GM12878 (cell line): Measurements from ENCODE around the gene LARP4B. TPM values are rescaled to one million over a fixed set of nuclear protein-coding genes. Genes with fewer than 3 reads are reported as not detected.

Experiments
- ATAC-seq: fragments of 200-7000 bp; cut with Tn5 transposase; 3 replicates; pipeline ENCODE4 v1.9.1; 2020; ENCODE audit warnings: mild to moderate bottlenecking, moderate library complexity
- BruUV-seq: library from RNA; stranded (reverse); fragments of 400-500 nt; replicated peaks from 2 replicates; lab custom pipeline; 2021; lab: Mats Ljungman, UMichigan
- CTCF ChIA-PET: fragments of 300-600 bp; sonication (Branson Sonifier 250); formaldehyde crosslinking; extraction: SDS; loops from one replicate; lab custom pipeline; 2021; ENCODE audit warnings: inconsistent platforms; lab: Yijun Ruan, JAX
- POLR2A ChIA-PET: fragments of 350-600 bp; formaldehyde crosslinking; extraction: SDS; loops from one replicate; lab custom pipeline; 2021; ENCODE audit warnings: inconsistent platforms; lab: Charles Lee
- RAD21 ChIA-PET: fragments of 300-600 bp; sonication (Branson Sonifier 250); formaldehyde crosslinking; loops from one replicate; lab custom pipeline; 2023; ENCODE audit warnings: antibody characterized with exemption; ENCODE audit not compliant: unreplicated experiment; lab: Charles Lee
- SMC1A ChIA-PET: fragments of 300-600 bp; sonication (Branson Sonifier 250); formaldehyde crosslinking; loops from one replicate; lab custom pipeline; 2023; ENCODE audit not compliant: unreplicated experiment, uncharacterized antibody; lab: Charles Lee
- DNase-seq: peaks from one replicate; pipeline ENCODE4 v3.0.0-alpha.2; 2011; ENCODE audit warnings: low read depth, low spot score
- FAIRE-seq: peaks from 3 replicates; lab custom pipeline; 2011; peaks lifted over from hg19 to GRCh38; lab: Jason Lieb, UNC
- H2AFZ ChIP-seq: 2 replicates; pipeline ENCODE4 v1.6.0; 2011; ENCODE audit warnings: low read depth, low read length, control low read depth; ENCODE audit not compliant: control insufficient read depth
- H3K27ac ChIP-seq: 2 replicates; pipeline ENCODE4 v1.5.1; 2011; ENCODE audit warnings: control low read depth; ENCODE audit not compliant: control insufficient read depth, insufficient read depth
- H3K27me3 ChIP-seq, 2 experiments: replicated peaks in 1 of 2; 2 replicates each; pipeline versions ENCODE4 v1.6.0 to v1.6.1; 2011; ENCODE audit warnings: low read length in 1 of 2; ENCODE audit not compliant: control insufficient read depth in 2 of 2, insufficient read depth in 2 of 2
- H3K36me3 ChIP-seq, 2 experiments: 2 replicates each; pipeline ENCODE4 v1.5.1; 2011; ENCODE audit warnings: low read length in 1 of 2; ENCODE audit not compliant: control insufficient read depth in 2 of 2, insufficient read depth in 2 of 2
- H3K4me1 ChIP-seq: 2 replicates; pipeline ENCODE4 v1.6.1; 2011; ENCODE audit warnings: mild to moderate bottlenecking, low read length, moderate library complexity, mixed read lengths; ENCODE audit not compliant: control insufficient read depth, insufficient read depth
- H3K4me2 ChIP-seq: 2 replicates; pipeline ENCODE4 v1.6.0; 2011; ENCODE audit warnings: control low read depth; ENCODE audit not compliant: control insufficient read depth, insufficient read depth
- H3K4me3 ChIP-seq: fragments of 200-600 bp; sonication (generic); 2 replicates; pipeline ENCODE4 v1.5.1; 2016
- H3K79me2 ChIP-seq: 2 replicates; pipeline ENCODE4 v1.6.0; 2011; ENCODE audit warnings: low read length; ENCODE audit not compliant: control insufficient read depth, insufficient read depth
- H3K9ac ChIP-seq: 2 replicates; pipeline ENCODE4 v1.8.0; 2011; ENCODE audit warnings: low read length, control low read depth, mixed read lengths; ENCODE audit not compliant: control insufficient read depth, insufficient read depth
- H3K9me3 ChIP-seq: replicated peaks from 3 replicates; pipeline ENCODE4 v1.5.1; 2011; ENCODE audit warnings: mild to moderate bottlenecking, low read length; ENCODE audit not compliant: control insufficient read depth, insufficient read depth
- H4K20me1 ChIP-seq: 2 replicates; pipeline ENCODE4 v1.6.0; 2011; ENCODE audit not compliant: control insufficient read depth, insufficient read depth
- GABPA ChIP-seq: IDR thresholded peaks from 2 replicates; pipeline ENCODE4 v1.6.1; 2014; ENCODE audit warnings: antibody characterized with exemption, low read depth, mild to moderate bottlenecking, inconsistent platforms
- NFYA ChIP-seq: IDR thresholded peaks from 2 replicates; pipeline ENCODE4 v1.6.1; 2011; ENCODE audit warnings: low read depth, mild to moderate bottlenecking, low read length, improper control_type of control experiment, borderline replicate concordance
- RB1 ChIP-seq: fragments of 450-650 bp; formaldehyde crosslinking; IDR thresholded peaks from 2 replicates; pipeline ENCODE4 v1.6.1; 2017; ENCODE audit warnings: mild to moderate bottlenecking, borderline replicate concordance
- TARDBP ChIP-seq: IDR thresholded peaks from 2 replicates; pipeline ENCODE4 v1.6.1; 2016; ENCODE audit warnings: borderline replicate concordance
- ZZZ3 ChIP-seq: IDR thresholded peaks from 2 replicates; pipeline ENCODE4 v1.6.1; 2011; ENCODE audit warnings: low read depth; ENCODE audit not compliant: control insufficient read depth, insufficient read length
- WGBS: methylation state at CpG from one replicate; pipeline ENCODE4 v1.1.6; 2016; ENCODE audit warnings: low lambda C conversion rate; ENCODE audit not compliant: insufficient replicate concordance, insufficient coverage; ENCODE audit errors: missing lambda C conversion rate; 5-methylcytosine and 5-hydroxymethylcytosine counted together
- in situ Hi-C: fragments of 300-500 bp; cut with MboI; formaldehyde crosslinking; loops from 9 replicates; pipeline ENCODE4 v1.14.3; 2018; ENCODE audit warnings: mixed read lengths
- intact Hi-C: fragments of 100-400 bp; cut with micrococcal nuclease; formaldehyde crosslinking; loops from one replicate; pipeline ENCODE4 v1.14.2; 2022; ENCODE audit not compliant: unreplicated experiment
- polyA plus RNA-seq, 11 experiments: library from polyadenylated mRNA; depleted of rRNA in 4 of 11; unstranded in 6 of 11; stranded (reverse) in 5 of 11; fragments of >200 nt; fragmentation: Nextera tagmentation in 4 of 11; fragmentation: Illumina TruSeq in 1 of 11; extraction: Ambion mirVana in 4 of 11; extraction: Trizol in 1 of 11; gene quantifications; 1 replicate in 1 of 11; 2 replicates in 10 of 11; pipeline versions ENCODE4 v1.2.1 to v1.2.3, GENCODE V29; 2011 to 2016; ENCODE audit warnings: inconsistent platforms in 2 of 11, missing spikeins in 2 of 11, low read depth in 1 of 11
- total RNA-seq, 4 experiments: library from RNA; depleted of rRNA in 3 of 4; stranded (reverse); fragments of >200 nt in 3 of 4; fragmentation: Illumina TruSeq in 1 of 4; extraction: Trizol in 1 of 4; gene quantifications; 2 replicates each; pipeline versions ENCODE4 v1.2.1 to v1.2.3, GENCODE V29; 2013 to 2021
- TF ChIP-seq, protein P1 (sequence below): fragments of 450-650 bp; IDR thresholded peaks from 2 replicates; pipeline ENCODE4 v1.6.1; 2016; ENCODE audit warnings: mild to moderate bottlenecking
- TF ChIP-seq, protein P2 (sequence below): fragments of 450-650 bp; formaldehyde crosslinking; IDR thresholded peaks from 2 replicates; pipeline ENCODE4 v1.4.0; 2022; ENCODE audit warnings: mild to moderate bottlenecking, moderate library complexity
- TF ChIP-seq, protein P3 (sequence below): fragments of 450-650 bp; IDR thresholded peaks from 2 replicates; pipeline ENCODE4 v1.6.1; 2017; ENCODE audit warnings: mild to moderate bottlenecking, moderate library complexity
- TF ChIP-seq, protein P4 (sequence below): IDR thresholded peaks from 2 replicates; pipeline ENCODE4 v1.6.1; 2012; ENCODE audit warnings: low read length, inconsistent platforms

Gene LARP4B
- total and polyA plus RNA-seq, 10 of the 15 experiments (the other 5 are each of a cell fraction or from before 2014, with no cell fraction given) = 10.5 to 119 (median 39.4) TPM

DNA sequence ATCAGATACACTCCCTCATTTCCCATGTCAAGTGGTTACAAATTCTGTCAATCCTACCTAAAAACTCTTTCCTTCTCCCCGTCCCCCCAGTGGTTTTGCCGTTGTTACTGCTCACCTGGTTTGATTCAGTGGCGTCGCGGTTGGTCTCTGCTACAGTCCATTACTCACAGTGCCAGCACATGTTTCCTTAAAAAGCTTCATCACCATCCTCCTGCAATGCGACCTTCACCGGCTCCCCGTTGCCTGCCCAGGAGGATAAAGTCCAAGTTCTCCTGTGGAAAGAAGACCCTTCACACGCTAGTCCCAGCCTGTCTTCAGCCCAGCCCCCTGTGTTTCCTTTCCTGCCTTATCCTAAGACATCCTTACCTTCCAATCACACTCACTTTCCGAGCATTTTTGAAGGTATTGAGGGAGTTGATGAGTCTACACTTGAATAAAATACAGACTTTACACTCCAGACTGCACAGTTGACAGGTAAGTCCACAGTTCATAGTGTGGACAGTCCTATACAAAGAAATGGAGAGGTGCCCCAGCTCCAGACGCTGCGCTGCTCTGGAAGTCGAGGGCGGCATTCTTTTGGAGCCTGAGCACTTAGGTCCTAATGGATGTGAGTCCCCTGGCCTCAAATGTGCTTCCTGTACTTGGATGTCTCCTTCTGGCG, 3.4 kb upstream of the LARP4B start:
- H3K4me2 ChIP-seq = no peak overlapping the region
- H3K27ac ChIP-seq = no peak overlapping the region
- SMC1A ChIA-PET = interaction anchor here (1.1 kb wide), 1 partner anchor 95 kb away, joined by 3 read pairs; no protein-coding TSS in a partner anchor
- H2AFZ ChIP-seq = no peak overlapping the region
- no peaks in the 10 kb centered on the region for H3K9me3 ChIP-seq
- peaks cover 15% of the 10 kb centered on the region for H3K79me2 ChIP-seq
- DNase-seq (no peak), ATAC-seq (no peak), FAIRE-seq (no peak)
- no peaks in the 10 kb centered on the region for H3K27me3 ChIP-seq
- H3K4me3 ChIP-seq = no peak overlapping the region
- peaks cover 8% of the 10 kb centered on the region for H3K4me1 ChIP-seq
- POLR2A ChIA-PET = interaction anchor here (0.7 kb wide), 1 partner anchor 422 kb away, joined by 4 read pairs; no protein-coding TSS in a partner anchor
- RAD21 ChIA-PET = no interaction called here
- WGBS = 70% methylated on average over 15 of the region's 15 CpGs
- TF ChIP-seq, protein P1, sequence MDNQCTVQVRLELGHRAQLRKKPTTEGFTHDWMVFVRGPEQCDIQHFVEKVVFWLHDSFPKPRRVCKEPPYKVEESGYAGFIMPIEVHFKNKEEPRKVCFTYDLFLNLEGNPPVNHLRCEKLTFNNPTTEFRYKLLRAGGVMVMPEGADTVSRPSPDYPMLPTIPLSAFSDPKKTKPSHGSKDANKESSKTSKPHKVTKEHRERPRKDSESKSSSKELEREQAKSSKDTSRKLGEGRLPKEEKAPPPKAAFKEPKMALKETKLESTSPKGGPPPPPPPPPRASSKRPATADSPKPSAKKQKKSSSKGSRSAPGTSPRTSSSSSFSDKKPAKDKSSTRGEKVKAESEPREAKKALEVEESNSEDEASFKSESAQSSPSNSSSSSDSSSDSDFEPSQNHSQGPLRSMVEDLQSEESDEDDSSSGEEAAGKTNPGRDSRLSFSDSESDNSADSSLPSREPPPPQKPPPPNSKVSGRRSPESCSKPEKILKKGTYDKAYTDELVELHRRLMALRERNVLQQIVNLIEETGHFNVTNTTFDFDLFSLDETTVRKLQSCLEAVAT = no peak
- no peak for TF ChIP-seq ZZZ3
- TF ChIP-seq, protein P2, sequence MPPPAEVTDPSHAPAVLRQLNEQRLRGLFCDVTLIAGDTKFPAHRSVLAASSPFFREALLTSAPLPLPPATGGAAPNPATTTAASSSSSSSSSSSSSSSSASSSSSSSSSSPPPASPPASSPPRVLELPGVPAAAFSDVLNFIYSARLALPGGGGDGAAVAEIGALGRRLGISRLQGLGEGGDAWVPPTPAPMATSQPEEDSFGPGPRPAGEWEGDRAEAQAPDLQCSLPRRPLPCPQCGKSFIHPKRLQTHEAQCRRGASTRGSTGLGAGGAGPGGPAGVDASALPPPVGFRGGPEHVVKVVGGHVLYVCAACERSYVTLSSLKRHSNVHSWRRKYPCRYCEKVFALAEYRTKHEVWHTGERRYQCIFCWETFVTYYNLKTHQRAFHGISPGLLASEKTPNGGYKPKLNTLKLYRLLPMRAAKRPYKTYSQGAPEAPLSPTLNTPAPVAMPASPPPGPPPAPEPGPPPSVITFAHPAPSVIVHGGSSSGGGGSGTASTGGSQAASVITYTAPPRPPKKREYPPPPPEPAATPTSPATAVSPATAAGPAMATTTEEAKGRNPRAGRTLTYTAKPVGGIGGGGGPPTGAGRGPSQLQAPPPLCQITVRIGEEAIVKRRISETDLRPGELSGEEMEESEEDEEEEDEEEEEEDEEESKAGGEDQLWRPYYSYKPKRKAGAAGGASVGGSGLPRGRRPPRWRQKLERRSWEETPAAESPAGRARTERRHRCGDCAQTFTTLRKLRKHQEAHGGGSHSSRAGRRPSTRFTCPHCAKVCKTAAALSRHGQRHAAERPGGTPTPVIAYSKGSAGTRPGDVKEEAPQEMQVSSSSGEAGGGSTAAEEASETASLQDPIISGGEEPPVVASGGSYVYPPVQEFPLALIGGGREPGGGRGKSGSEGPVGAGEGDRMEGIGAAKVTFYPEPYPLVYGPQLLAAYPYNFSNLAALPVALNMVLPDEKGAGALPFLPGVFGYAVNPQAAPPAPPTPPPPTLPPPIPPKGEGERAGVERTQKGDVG (CRISPR knock-in tag) = no peak
- TF ChIP-seq, protein P3, sequence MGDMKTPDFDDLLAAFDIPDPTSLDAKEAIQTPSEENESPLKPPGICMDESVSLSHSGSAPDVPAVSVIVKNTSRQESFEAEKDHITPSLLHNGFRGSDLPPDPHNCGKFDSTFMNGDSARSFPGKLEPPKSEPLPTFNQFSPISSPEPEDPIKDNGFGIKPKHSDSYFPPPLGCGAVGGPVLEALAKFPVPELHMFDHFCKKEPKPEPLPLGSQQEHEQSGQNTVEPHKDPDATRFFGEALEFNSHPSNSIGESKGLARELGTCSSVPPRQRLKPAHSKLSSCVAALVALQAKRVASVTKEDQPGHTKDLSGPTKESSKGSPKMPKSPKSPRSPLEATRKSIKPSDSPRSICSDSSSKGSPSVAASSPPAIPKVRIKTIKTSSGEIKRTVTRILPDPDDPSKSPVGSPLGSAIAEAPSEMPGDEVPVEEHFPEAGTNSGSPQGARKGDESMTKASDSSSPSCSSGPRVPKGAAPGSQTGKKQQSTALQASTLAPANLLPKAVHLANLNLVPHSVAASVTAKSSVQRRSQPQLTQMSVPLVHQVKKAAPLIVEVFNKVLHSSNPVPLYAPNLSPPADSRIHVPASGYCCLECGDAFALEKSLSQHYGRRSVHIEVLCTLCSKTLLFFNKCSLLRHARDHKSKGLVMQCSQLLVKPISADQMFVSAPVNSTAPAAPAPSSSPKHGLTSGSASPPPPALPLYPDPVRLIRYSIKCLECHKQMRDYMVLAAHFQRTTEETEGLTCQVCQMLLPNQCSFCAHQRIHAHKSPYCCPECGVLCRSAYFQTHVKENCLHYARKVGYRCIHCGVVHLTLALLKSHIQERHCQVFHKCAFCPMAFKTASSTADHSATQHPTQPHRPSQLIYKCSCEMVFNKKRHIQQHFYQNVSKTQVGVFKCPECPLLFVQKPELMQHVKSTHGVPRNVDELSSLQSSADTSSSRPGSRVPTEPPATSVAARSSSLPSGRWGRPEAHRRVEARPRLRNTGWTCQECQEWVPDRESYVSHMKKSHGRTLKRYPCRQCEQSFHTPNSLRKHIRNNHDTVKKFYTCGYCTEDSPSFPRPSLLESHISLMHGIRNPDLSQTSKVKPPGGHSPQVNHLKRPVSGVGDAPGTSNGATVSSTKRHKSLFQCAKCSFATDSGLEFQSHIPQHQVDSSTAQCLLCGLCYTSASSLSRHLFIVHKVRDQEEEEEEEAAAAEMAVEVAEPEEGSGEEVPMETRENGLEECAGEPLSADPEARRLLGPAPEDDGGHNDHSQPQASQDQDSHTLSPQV = no peak
- no peak for TF ChIP-seq NFYA
- TF ChIP-seq, protein P4, sequence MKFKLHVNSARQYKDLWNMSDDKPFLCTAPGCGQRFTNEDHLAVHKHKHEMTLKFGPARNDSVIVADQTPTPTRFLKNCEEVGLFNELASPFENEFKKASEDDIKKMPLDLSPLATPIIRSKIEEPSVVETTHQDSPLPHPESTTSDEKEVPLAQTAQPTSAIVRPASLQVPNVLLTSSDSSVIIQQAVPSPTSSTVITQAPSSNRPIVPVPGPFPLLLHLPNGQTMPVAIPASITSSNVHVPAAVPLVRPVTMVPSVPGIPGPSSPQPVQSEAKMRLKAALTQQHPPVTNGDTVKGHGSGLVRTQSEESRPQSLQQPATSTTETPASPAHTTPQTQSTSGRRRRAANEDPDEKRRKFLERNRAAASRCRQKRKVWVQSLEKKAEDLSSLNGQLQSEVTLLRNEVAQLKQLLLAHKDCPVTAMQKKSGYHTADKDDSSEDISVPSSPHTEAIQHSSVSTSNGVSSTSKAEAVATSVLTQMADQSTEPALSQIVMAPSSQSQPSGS = no peak
- no peak for TF ChIP-seq TARDBP
- TF ChIP-seq RB1 = no peak
- TF ChIP-seq GABPA = no peak
- in situ Hi-C loops (no loop called here), intact Hi-C loops (no loop called here)
- no TSS peak for BruUV-seq
- H3K9ac ChIP-seq = no peak overlapping the region
- CTCF ChIA-PET = no interaction called here
- H3K36me3 ChIP-seq = no peaks in the 10 kb centered on the region
- no peaks in the 10 kb centered on the region for H4K20me1 ChIP-seq
